DMS 273 (cell line): ENCODE measurements around the gene EXPH5.
A peak's percentile ranks its signal among the peaks of the same experiment; 100 is the strongest.

Experiments
- DNase-seq: peaks from one replicate; lab custom pipeline; 2025; ENCODE audit not compliant: unreplicated experiment; lab: John Stamatoyannopoulos, UW

Gene EXPH5

GRCh38 chr11:108474664-108475463 is 118.7 kb downstream of the EXPH5 start:
- DNase-seq, result no peak

DNA sequence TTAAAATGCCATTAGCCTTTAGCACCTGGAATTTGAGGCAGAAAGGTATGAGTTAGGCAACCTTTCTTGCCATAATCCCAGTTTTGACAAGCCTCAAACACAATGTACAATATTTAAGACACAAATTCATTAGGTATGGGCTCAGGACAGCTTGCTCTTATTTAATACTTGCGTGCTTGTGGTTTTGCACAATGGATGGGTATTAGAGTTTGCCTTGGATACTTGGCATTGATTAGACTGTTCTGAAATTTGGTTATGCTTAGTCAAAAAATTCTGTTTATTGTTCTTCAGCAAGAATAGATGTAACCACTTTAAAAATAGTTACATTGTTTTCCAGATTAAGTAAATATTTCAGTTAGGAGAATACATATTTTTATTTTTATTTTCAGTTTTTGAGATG is 120.9 kb downstream of the EXPH5 start:
- DNase-seq, result no peak

GRCh38 chr11:108468478-108468864 is 125.1 kb downstream of the EXPH5 start:
- DNase-seq, result no peak

DNA sequence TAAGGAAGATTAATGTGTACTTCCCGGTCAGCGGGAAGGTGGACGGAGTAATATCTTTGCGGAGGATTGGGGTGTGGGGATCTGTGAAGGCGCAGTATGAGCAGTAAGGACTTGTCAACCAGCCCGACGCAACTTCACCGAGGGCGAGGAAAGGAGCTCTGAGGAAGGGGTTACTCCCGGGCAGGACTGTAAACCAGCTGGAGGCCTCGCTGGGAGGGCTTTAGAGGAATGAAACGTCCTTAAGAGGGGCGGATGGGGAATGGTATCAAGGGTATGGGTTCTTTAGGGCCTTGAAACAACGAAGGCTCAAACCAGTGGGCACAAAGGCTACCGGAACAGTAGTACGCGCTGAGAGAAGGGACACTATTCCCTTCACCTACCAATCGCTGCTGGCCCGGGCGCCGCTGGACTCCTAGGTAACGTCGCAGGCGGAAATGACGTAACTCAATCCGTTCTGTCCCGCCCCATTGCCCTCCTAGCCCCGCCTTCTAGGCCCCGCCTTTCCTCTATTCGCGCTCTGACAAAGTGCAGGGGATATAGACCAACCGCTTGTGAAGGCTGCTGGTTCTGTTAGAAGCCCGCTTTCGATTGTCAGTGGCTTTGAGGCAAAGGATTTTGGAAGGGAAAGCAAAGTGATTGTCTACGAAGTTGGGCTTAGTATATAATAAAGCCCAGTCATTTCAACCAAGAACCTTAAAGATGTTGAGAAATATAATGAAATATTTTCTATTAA is 126.3 kb downstream of the EXPH5 start, which contains the start of gene C11orf65:
Gene C11orf65 (minus strand): TSS at position 439 of the 733 bp plus-strand sequence. CDS start 5,970 bp downstream, outside the sequence.
- peak; percentile 96 for DNase-seq

DNA sequence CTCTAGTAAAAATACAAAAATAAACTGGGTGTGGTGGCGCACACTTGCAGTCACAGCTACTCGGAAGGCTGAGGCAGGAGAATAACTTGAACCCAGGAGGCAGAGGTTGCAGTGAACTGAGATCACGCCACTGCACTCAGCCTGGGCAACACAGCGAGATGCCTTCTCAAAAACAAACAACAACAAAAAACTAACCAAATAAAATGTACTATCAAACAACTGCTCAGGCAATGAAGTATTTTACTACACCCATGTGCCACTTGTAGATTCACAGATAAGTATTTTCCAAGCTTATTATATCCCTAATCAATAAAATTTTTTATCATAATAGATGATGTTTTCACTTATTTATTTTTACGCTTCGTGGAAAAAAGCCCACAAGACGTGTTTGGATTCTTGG is 127.2 kb downstream of the EXPH5 start:
- no peak for DNase-seq
